ENCODE results near the gene CYP46A1.

- no peak for TF ChIP-seq CTCF (IDR thresholded peaks at IDR 0.05)
- no peak for TF ChIP-seq ZFX (IDR thresholded peaks at IDR 0.05; ENCODE audit: borderline replicate concordance)
These were observed 73.4 kb downstream of the CYP46A1 start for GRCh38 chr14:99757331-99758070.

Measured in 22Rv1 (cell line).